CD8-positive, alpha-beta memory T cell (primary cell): ENCODE data around the gene ZNF33B. TPM values are rescaled to one million over a fixed set of nuclear protein-coding genes. Genes with fewer than 3 reads are reported as not detected.
"Not testable (repeated sequence)": the region's sequence is repeated elsewhere in the genome, so short reads cannot be mapped to it uniquely, and the experiment has no call there.

ENCODE experiments used
- CTCF ChIA-PET: fragments of 350-600 bp; sonication (Branson Sonifier 250); formaldehyde crosslinking; loops from one replicate; lab custom pipeline; 2021; ENCODE audit warnings: antibody characterized with exemption; lab: Charles Lee
- POLR2A ChIA-PET: fragments of 350-600 bp; sonication (Branson Sonifier 250); formaldehyde crosslinking; loops from one replicate; lab custom pipeline; 2021; ENCODE audit warnings: antibody characterized with exemption; lab: Charles Lee
- DNase-seq, 5 donors: peaks; one replicate each; pipeline versions ENCODE4 v3.0.0 to v3.0.0-alpha.2; 2020 to 2022; ENCODE audit warnings: mixed read lengths in 1 of 5
- H3K27ac ChIP-seq: one replicate; pipeline ENCODE4 v1.7.0; 2013; ENCODE audit warnings: low read depth, mild to moderate bottlenecking, low read length, moderate library complexity
- H3K27me3 ChIP-seq: 2 replicates; pipeline ENCODE4 v1.7.0; 2013; ENCODE audit warnings: low read length, mild to moderate bottlenecking; ENCODE audit not compliant: insufficient read depth, poor library complexity, severe bottlenecking
- H3K36me3 ChIP-seq: 2 replicates; pipeline ENCODE4 v1.7.0; 2013; ENCODE audit warnings: mild to moderate bottlenecking, low read length, moderate library complexity; ENCODE audit not compliant: insufficient read depth
- H3K4me1 ChIP-seq: 2 replicates; pipeline ENCODE4 v1.7.0; 2013; ENCODE audit warnings: mild to moderate bottlenecking, low read length, moderate library complexity; ENCODE audit not compliant: insufficient read depth
- H3K4me3 ChIP-seq: 2 replicates; pipeline ENCODE4 v1.7.0; 2013; ENCODE audit warnings: mild to moderate bottlenecking, low read length
- H3K9me3 ChIP-seq: 2 replicates; pipeline ENCODE4 v1.7.0; 2013; ENCODE audit warnings: mild to moderate bottlenecking, low read length
- H3K27ac Mint-ChIP-seq, 8 donors: one replicate each; pipeline ENCODE4 v1.8.0; 2020 to 2021; ENCODE audit warnings: mixed read lengths in 8 of 8, mild to moderate bottlenecking in 6 of 8, inconsistent platforms in 3 of 8, moderate library complexity in 3 of 8
- H3K27me3 Mint-ChIP-seq, 2 donors: one replicate each; pipeline ENCODE4 v1.8.0; 2020 to 2021; ENCODE audit warnings: mixed read lengths in 2 of 2, mild to moderate bottlenecking in 1 of 2, moderate library complexity in 1 of 2
- H3K36me3 Mint-ChIP-seq, 3 donors: one replicate each; pipeline ENCODE4 v1.8.0; 2020 to 2021; ENCODE audit warnings: mixed read lengths in 3 of 3, inconsistent platforms in 1 of 3, mild to moderate bottlenecking in 1 of 3
- H3K4me1 Mint-ChIP-seq, 3 donors: one replicate each; pipeline ENCODE4 v1.8.0; 2020 to 2021; ENCODE audit warnings: mixed read lengths in 3 of 3, inconsistent platforms in 1 of 3, mild to moderate bottlenecking in 1 of 3
- H3K4me3 Mint-ChIP-seq, 7 donors: one replicate each; pipeline ENCODE4 v1.8.0; 2020 to 2021; ENCODE audit warnings: mixed read lengths in 7 of 7, mild to moderate bottlenecking in 6 of 7, moderate library complexity in 4 of 7, inconsistent platforms in 2 of 7
- H3K9me3 Mint-ChIP-seq, 5 donors: one replicate each; pipeline ENCODE4 v1.8.0; 2020 to 2022; ENCODE audit warnings: mixed read lengths in 5 of 5, mild to moderate bottlenecking in 3 of 5, moderate library complexity in 2 of 5, inconsistent platforms in 1 of 5
- polyA plus RNA-seq: library from polyadenylated mRNA; unstranded; fragments of 300-500 nt; fragmentation: Illumina TruSeq; gene quantifications from one replicate; pipeline ENCODE4 v1.2.3, GENCODE V29; 2021
- total RNA-seq, 2 experiments: library from RNA; stranded (reverse); gene quantifications; one replicate each; pipeline ENCODE4 v1.2.3, GENCODE V29; 2021

ZNF33B gene
- total and polyA plus RNA-seq, 3 experiments from 2014 or later, result 9.5 to 14.2 (median 11.9) TPM

GRCh38 chr10:42574336-42574735 lies 64.0 kb downstream of the ZNF33B start:
- no peak overlapping the region for H3K4me3 ChIP-seq
- H3K27me3 ChIP-seq, result no peaks in the 10 kb centered on the region
- POLR2A ChIA-PET, result no interaction called here
- peaks cover 0 to 5% (median 4%) of the 10 kb centered on the region in 3 donors for H3K4me1 Mint-ChIP-seq
- H3K4me3 Mint-ChIP-seq, result no peak overlapping the region
- H3K4me1 ChIP-seq, result no peaks in the 10 kb centered on the region
- H3K36me3 Mint-ChIP-seq, result peaks cover 0 to 18% (median 3%) of the 10 kb centered on the region in 3 donors
- no peak overlapping the region for H3K27ac ChIP-seq
- H3K27me3 Mint-ChIP-seq, result peaks cover 7 to 26% of the 10 kb centered on the region in 2 donors
- CTCF ChIA-PET, result no interaction called here
- H3K9me3 Mint-ChIP-seq, result peaks cover 0 to 23% (median 12%) of the 10 kb centered on the region in 5 donors
- H3K36me3 ChIP-seq, result no peaks in the 10 kb centered on the region
- H3K27ac Mint-ChIP-seq, result no peak overlapping the region
- no peak for DNase-seq
- H3K9me3 ChIP-seq, result no peaks in the 10 kb centered on the region

GRCh38 chr10:42556931-42557330 lies 81.4 kb downstream of the ZNF33B start:
- H3K4me3 Mint-ChIP-seq, result no peak overlapping the region
- Histone ChIP-seq H3K27ac (no peak overlapping the region), H3K9me3 (no peaks in the 10 kb centered on the region), H3K36me3 (no peaks in the 10 kb centered on the region), H3K4me3 (no peak overlapping the region), H3K27me3 (no peaks in the 10 kb centered on the region), H3K4me1 (peaks cover 2% of the 10 kb centered on the region)
- ChIA-PET POLR2A (no interaction called here), CTCF (no interaction called here)
- peaks cover 0 to 12% (median 0%) of the 10 kb centered on the region in 3 donors for H3K36me3 Mint-ChIP-seq
- no peaks in the 10 kb centered on the region for H3K9me3 Mint-ChIP-seq
- peaks cover 12 to 13% (median 13%) of the 10 kb centered on the region in 3 donors for H3K4me1 Mint-ChIP-seq
- DNase-seq, result no peak
- no peak overlapping the region for H3K27ac Mint-ChIP-seq
- H3K27me3 Mint-ChIP-seq, result peaks cover 0 to 5% of the 10 kb centered on the region in 2 donors

- H3K27me3 Mint-ChIP-seq, CTCF ChIA-PET, H3K9me3 ChIP-seq, H3K36me3 ChIP-seq, H3K9me3 Mint-ChIP-seq, POLR2A ChIA-PET, H3K27ac ChIP-seq, H3K4me3 ChIP-seq, DNase-seq, H3K27me3 ChIP-seq: not testable (repeated sequence)
- peak overlapping the region in 2 of 8 donors; percentile 41 to 89 for H3K27ac Mint-ChIP-seq
- H3K4me3 Mint-ChIP-seq, result peak overlapping the region; percentile 98 to 99 (median 98)
- H3K36me3 Mint-ChIP-seq, result peaks cover 8 to 34% (median 14%) of the 10 kb centered on the region in 3 donors
- H3K4me1 ChIP-seq, result peaks cover 25% of the 10 kb centered on the region
- peaks cover 37 to 44% (median 42%) of the 10 kb centered on the region in 3 donors for H3K4me1 Mint-ChIP-seq
These were observed 84.8 kb downstream of the ZNF33B start for GRCh38 chr10:42553576-42553975.

- H3K9me3 Mint-ChIP-seq, result no peaks in the 10 kb centered on the region
- H3K4me3 ChIP-seq, result peak overlapping the region; percentile 89
- DNase-seq, result no peak
These were observed 85.3 kb downstream of the ZNF33B start for GRCh38 chr10:42553064-42553407.

GRCh38 chr10:42552188-42553063 lies 85.9 kb downstream of the ZNF33B start:
- Histone ChIP-seq H3K4me1 (peaks cover 25% of the 10 kb centered on the region), H3K4me3 (peak overlapping the region; percentile 89), H3K27me3 (no peaks in the 10 kb centered on the region), H3K9me3 (no peaks in the 10 kb centered on the region), H3K27ac (peak overlapping the region; percentile 76), H3K36me3 (peaks cover 6% of the 10 kb centered on the region)
- Mint-ChIP-seq H3K4me1 (peaks cover 47 to 54% (median 54%) of the 10 kb centered on the region in 3 donors), H3K36me3 (peaks cover 8 to 42% (median 26%) of the 10 kb centered on the region in 3 donors), H3K27ac (peak overlapping the region; percentile 89 to 99 (median 96)), H3K4me3 (peak overlapping the region; percentile 98 to 99 (median 98)), H3K9me3 (no peaks in the 10 kb centered on the region), H3K27me3 (peaks cover 0 to 2% of the 10 kb centered on the region in 2 donors)
- ChIA-PET POLR2A (no interaction called here), CTCF (no interaction called here)
- DNase-seq, result peak; percentile 89 to 95 (median 90)

More at GRCh38 chr10:42553064-42553407, 85.3 kb downstream of the ZNF33B start:
- ChIA-PET CTCF (no interaction called here), POLR2A (no interaction called here)
- peaks cover 6% of the 10 kb centered on the region for H3K36me3 ChIP-seq
- H3K27ac ChIP-seq, result no peak overlapping the region
- Mint-ChIP-seq H3K4me1 (peaks cover 41 to 48% (median 47%) of the 10 kb centered on the region in 3 donors), H3K27me3 (peaks cover 0 to 2% of the 10 kb centered on the region in 2 donors), H3K4me3 (peak overlapping the region; percentile 98 to 99 (median 98)), H3K27ac (peak overlapping the region; percentile 89 to 99 (median 96)), H3K36me3 (peaks cover 8 to 36% (median 20%) of the 10 kb centered on the region in 3 donors)
- no peaks in the 10 kb centered on the region for H3K9me3 ChIP-seq
- peaks cover 25% of the 10 kb centered on the region for H3K4me1 ChIP-seq
- H3K27me3 ChIP-seq, result no peaks in the 10 kb centered on the region

- Histone ChIP-seq H3K27ac (peak overlapping the region; percentile 76), H3K9me3 (no peaks in the 10 kb centered on the region), H3K4me3 (peak overlapping the region; percentile 89), H3K36me3 (peaks cover 6% of the 10 kb centered on the region), H3K27me3 (no peaks in the 10 kb centered on the region), H3K4me1 (peaks cover 25% of the 10 kb centered on the region)
- DNase-seq, result peak in 1 of 5 donors; percentile 1
- Mint-ChIP-seq H3K27ac (peak overlapping the region; percentile 89 to 99 (median 96)), H3K36me3 (peaks cover 12 to 49% (median 33%) of the 10 kb centered on the region in 3 donors), H3K4me1 (peaks cover 49 to 62% (median 61%) of the 10 kb centered on the region in 3 donors), H3K4me3 (peak overlapping the region; percentile 98 to 99 (median 98)), H3K27me3 (peaks cover 0 to 2% of the 10 kb centered on the region in 2 donors), H3K9me3 (peaks cover 0 to 3% (median 0%) of the 10 kb centered on the region in 5 donors)
- ChIA-PET CTCF (no interaction called here), POLR2A (interaction anchor here (0.6 kb wide), 1 partner anchor 71 kb away, joined by 4 read pairs; no protein-coding TSS in a partner anchor)
These were observed 86.7 kb downstream of the ZNF33B start for GRCh38 chr10:42551582-42552187.

GRCh38 chr10:42549851-42550250 lies 88.5 kb downstream of the ZNF33B start:
- peak overlapping the region in 3 of 8 donors; percentile 30 to 37 (median 36) for H3K27ac Mint-ChIP-seq
- Histone ChIP-seq H3K27me3 (no peaks in the 10 kb centered on the region), H3K4me3 (no peak overlapping the region), H3K9me3 (peaks cover 4% of the 10 kb centered on the region), H3K27ac (no peak overlapping the region), H3K4me1 (peaks cover 25% of the 10 kb centered on the region), H3K36me3 (peaks cover 6% of the 10 kb centered on the region)
- peaks cover 51 to 71% (median 70%) of the 10 kb centered on the region in 3 donors for H3K4me1 Mint-ChIP-seq
- peak overlapping the region in 6 of 7 donors; percentile 7 to 67 (median 58) for H3K4me3 Mint-ChIP-seq
- H3K9me3 Mint-ChIP-seq, result peaks cover 3 to 12% (median 9%) of the 10 kb centered on the region in 5 donors
- H3K27me3 Mint-ChIP-seq, result peaks cover 0 to 2% of the 10 kb centered on the region in 2 donors
- CTCF ChIA-PET, result no interaction called here
- POLR2A ChIA-PET, result no interaction called here
- H3K36me3 Mint-ChIP-seq, result peaks cover 20 to 62% (median 46%) of the 10 kb centered on the region in 3 donors
- no peak for DNase-seq
